HG03095 (cell line): ENCODE data around the gene BRD3.

Experiments
- ATAC-seq: cut with Tn5 transposase; IDR thresholded peaks from one replicate; pipeline ENCODE4 v1.9.1; 2021; ENCODE audit warnings: moderate library complexity; ENCODE audit not compliant: unreplicated experiment

The BRD3 gene

DNA sequence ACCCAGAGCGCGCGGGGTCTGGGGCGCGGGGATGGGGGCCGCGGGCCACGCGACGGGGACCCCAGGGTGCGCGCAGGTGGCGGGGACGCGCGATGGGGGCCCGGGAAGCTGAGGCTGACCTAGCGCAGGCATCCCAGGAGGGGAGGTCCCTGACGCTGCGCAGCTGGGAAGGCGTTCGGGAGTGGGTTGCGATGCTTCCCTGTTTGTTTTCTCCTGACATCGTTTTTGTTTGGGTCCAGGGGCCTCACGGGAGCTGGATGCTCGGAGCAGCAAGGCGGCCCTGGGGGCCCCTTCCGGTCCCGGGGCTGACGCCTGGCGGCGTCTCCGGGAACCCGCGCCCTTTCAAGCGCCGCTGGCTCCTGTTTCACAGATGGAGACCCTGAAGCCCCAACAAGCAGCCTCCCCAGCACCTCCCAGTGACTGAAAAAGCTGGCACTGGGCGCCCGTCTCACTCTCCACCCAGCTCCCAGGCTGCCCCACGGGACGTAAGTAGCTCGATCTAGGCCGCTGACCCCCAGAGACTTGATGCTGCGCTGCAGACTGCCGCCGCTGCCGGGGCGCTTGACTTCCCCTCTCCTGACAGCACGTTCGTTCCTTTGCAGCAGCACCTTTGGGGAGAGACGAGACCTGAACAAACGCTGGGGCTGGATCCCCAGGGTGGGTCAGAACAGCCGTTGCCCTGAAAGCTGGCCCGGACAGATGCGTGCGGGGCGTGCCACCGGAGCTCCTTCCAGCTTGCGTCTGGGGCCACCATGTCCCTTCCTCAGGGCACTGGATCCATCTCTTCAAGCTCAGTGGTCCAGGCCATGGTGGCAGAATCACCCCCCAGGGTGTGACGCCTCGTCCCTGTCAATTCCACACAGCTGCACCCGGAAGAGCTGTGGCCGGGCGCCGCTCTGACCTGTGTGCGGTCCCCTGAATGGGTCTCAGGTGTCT is 42.0 kb downstream of the BRD3 start:
- peak; percentile 37 for ATAC-seq

DNA sequence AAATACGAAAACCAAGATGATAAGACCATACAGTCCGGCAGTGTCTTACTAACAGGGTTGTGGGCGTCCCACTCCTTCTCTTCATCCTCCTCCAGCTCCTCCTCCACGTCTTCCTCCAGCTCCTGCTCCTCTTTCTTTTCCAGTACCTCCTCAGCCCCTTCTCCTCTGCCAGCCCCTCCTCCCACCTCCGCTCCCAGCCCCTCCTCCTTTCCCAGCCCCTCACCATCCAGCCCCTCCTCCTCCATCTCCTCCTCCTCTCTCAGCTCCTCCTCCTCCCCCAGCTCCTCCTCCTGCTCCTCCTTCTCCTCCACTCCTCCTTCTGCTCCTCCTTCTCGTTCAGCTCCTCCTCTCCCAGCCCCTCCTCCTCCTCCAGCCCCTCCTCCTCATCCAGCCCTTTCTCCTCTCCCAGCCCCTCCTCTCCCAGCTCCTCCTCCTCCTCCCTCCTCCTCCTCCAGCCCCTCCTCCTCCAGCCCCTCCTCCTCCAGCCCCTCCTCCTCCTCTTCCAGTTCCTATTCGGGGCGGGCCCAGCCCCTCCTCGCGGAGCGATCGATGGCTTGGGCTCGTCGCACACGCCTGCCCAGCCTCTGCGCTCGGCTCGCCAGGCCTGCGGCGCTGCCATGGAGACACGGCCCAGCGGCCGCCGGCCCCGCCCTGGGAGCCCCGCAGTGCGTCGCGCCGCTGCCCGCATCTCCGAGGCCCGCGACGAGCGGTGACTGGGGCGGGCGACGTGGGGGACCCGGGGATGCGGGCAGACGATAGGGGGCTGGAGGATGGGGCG is 42.8 kb downstream of the BRD3 start, which contains the start of gene BRD3OS:
Gene BRD3OS, plus strand, starts transcription at position 654 of the 778 bp plus-strand sequence. CDS start 1,267 bp downstream, outside the sequence.
- ATAC-seq = peak; percentile 80

DNA sequence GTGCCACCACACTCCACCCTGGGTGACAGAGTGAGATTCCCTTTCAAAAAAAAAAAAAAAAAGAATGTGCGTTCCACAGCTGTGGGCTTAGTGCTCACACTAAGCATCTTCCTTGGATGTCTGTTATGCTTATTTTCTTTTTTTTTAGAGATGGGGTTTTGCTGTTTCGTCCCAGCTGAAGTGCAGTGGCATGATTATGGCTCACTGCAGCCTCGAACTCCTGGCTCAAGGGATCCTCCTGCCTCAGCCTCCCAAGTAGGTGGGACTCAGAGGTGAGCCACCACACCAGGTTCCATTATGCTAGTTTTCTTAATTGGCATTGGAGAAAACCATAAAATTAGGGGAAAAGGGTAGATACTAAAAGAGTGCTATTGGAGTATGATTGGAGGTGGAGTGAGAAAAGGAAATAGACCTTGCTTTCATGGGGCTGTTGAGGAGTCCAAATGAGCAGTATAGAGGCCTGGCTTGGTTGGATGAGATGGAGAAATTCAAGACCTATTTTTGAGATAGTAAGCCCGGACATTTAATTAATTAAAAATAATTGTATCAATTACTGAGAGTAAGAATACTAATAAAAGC is 43.5 kb downstream of the BRD3 start:
- no peak for ATAC-seq

DNA sequence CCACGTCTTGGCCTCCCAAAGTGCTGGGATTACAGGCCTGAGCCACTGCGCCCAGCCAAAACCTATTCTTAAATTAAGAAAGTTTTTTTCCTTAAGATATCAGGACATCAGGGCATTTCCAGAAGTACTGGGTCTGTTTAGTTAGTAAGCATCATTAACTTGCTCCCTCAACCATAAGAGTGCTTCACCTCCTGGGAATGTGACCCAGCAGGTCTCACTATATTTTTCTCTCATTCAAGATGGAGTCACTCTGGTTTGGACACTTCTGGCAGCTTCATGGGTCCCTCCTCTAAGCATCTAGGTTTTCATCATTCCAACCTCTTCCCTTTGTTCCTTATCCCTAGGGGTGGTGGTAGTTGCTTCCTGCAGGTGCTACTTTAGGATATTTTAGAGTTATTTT is 52.9 kb downstream of the BRD3 start:
- no peak for ATAC-seq

DNA sequence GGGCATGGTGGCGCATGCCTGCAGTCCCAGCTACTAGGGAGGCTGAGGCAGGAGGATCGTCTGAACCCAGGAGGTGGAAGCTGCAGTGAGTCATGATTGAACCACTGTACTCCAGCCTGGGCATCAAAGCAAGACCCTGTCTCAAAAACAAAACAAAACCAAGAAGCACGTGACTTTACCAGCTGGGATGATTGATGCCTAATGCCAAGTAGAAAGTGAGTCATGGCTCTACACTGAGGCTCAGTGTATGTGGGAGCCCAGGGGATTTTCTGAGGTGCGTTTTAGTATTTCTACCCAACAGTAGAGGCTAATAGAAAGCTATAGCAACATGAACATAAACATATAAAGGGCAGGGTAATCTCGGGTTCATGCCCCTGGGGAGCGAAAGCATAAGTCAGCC is 56.4 kb downstream of the BRD3 start:
- no peak for ATAC-seq

DNA sequence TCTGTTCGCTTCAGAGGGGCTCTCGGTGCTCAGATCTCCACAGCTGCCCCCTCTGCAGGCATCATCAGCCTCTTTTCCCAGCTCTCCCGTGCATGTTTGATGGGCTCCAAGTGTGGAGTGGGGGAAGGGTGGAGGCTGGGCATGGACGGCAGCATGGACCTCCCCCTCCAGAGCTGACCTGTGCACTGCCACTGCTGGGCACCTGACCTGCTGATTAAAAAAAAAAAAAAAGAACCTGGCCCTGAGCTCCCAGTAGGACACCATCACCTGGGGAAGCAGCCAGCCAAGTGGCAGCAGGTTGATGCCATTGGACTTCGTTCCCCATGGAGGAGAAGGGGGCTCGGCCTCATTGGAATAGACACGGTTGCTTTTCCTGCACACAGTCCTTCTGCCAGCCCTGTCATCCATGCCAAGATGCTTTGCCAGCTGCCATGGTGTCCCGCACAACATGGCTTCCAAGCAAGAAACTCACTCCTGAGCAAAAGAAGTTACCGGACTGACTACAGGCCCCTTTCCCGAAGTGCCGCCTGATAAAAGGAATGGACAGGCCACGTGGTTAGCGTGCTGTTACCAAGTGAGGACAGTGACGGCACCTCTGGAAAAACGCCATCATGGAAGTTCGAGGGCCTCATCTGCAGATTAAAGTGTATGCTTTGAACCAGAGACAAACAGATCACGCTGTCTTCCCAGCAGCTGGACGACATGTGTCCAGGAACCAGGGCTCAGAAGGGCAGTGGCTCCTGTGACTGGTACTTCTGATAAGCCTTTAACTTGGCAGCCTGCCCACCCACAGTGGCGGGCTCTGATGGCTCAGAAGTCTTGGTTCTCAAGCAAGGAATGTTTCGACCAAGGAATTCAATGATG is 57.3 kb downstream of the BRD3 start:
- no peak for ATAC-seq

DNA sequence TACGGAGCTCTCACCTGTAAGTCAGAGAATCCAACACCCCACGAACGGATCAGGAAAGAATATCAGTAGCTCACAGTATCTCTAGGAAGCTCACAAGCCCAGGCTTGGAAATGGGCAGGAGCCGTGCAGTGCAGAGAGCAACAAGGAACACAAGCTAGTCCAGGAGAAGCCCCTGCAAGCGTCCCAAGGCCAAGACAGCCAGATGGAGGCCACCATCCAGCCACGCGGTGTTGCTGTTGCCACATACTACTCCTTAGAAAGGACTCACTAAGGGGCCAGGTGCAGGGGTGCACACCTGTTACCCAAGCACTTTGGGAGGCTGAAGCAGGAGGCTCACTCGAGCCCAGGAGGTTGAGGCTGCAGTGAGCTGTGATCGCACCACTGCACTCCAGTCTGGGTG is 60.3 kb downstream of the BRD3 start:
- no peak for ATAC-seq

DNA sequence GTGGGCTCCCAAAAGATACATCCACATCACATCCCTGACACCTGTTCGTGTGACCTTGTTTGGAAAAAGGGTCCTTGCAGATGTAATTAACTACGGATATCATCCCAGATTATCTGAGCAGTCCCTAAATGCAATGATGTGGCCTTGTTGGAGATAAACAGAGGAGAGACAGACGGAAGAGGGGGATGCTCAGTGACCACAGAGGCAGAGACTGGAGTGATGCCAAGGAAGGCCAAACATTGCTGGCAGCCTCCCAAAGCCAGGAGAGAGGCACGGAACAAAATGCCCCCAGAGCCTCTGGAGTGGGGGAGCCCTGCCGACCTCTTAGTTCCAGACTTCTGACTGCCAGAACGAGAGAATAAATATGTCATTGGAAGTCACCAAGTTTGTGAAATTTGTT is 60.7 kb downstream of the BRD3 start:
- ATAC-seq = no peak

DNA sequence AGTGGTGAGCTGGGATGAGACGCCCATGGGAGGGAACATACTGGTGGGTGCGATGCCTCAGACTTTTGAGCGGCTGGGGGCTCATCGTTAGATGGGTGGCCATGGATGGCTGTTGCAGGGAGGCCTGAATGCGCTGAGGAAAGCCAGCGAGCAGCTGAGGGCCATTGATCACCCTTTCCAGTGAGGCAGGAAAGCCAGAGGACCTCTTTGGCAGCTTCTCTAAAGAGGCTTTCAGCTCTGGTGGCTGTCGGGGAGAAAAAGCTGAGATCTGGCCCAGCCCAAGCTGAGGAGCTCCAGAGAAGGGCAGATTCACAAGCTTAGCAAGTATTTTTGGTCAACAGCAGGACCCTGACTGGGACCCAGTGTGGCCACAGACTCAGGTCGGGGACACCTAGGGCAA is 62.4 kb downstream of the BRD3 start:
- no peak for ATAC-seq

DNA sequence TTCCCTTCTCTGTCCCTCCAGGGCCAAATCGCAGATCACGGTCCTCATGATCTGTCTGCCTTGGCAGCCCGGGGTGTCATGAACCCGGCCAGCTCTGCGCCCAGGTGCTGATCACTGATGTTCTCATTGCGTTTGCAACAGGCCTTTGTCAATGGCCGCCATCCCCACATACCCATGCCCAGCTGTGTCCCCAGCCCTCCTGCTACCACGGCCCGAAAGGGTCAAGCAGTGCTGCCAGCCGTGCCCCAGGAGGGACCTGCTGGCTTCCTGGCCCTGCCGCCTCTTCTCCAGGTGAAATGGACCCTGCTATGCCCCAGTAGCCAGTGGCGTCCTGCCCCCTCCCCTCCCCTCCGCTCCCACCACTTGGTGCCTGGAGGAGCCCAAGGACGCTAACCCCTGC is 62.9 kb downstream of the BRD3 start:
- ATAC-seq = no peak

DNA sequence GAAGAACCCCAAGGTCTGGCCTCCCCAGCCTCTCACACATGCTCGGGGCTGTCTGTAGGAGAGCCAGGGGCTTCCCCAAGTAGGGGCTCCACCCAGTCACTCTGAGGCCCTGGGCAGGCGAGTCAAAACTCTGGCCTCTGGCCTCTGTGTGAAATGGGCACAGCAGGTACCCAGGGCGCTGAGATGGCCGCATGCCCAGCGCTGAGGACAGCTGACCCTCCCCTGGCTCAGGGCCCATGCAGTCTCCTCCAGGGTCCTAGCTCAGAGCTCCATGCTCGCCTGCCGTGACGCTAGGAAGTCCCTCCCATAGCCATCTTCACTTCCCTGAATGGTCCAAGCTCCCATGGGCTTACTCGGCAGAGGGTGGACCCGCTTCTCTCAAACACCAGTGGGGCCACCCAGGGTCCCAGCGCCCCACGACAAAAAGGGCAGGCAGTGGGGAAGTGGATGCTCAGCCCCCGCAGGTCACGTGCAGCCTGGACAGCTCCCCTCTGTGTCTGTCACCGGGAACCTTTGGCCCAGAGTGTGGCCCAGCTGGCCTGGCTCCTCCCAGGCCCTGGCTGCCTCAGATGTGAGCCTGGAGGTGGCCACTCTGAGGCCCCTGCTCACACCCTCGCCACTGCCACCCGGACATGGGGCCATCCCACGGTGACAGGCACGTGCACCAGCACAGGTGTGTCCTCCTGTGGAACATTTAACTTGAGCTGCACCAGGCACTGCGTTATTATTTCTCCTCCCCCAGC is 63.5 kb downstream of the BRD3 start:
- no peak for ATAC-seq

DNA sequence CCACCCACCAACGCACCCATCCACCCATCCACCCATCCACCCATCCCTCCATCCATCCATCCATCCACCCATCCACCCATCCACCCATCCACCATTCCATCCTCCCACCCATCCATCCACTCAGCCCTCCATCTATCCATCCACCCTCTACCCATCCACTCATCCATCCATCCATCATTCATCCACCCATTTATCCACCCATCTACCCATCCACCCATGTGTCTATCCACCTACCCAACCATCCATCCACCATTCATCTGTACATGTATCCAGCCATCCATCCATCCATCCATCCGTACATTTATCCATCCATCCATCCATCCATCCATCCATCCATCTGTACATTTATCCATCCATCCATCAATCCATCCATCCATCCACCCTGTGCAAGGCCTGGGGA is 64.6 kb downstream of the BRD3 start:
- no peak for ATAC-seq

DNA sequence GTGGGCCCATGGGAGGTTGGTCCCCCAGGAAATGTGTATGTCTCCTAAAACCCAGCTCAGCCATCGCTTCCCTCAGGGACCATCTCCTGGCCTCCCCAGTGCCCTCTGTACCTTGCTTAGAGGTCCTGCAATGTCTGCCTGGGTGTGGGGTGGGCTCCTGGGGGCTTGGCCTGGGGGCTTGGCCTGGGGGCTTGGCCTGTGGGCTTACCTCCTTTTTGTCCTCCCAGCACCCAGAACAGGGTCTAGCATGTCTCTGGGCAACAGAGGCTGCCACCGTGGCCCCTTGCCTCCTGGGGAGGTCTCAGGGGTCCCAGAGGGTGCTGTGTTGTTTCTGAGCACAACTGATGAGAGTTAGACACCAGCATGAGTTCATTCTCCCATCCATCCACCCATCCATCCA is 65.0 kb downstream of the BRD3 start:
- no peak for ATAC-seq

DNA sequence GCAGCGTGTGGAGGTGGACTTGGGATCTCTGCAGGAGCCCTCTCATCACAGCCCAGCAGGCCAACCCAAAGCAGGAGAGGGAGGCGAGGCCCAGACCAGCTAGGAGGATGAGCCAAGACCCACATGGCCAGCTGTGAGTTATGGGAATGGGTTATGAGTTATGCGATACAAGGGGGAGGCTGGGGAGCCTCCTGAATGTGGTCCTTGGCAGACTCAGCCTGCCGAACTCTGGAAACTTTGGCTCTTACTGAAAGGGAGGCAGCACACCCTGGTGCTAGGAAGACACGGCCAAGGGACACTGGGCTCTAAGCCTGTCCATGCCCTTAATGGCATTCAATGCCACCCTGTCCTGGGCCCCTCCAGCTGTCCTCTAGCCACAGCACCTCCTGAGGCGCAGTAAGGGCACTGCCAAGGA is 68.0 kb downstream of the BRD3 start:
- ATAC-seq = no peak

DNA sequence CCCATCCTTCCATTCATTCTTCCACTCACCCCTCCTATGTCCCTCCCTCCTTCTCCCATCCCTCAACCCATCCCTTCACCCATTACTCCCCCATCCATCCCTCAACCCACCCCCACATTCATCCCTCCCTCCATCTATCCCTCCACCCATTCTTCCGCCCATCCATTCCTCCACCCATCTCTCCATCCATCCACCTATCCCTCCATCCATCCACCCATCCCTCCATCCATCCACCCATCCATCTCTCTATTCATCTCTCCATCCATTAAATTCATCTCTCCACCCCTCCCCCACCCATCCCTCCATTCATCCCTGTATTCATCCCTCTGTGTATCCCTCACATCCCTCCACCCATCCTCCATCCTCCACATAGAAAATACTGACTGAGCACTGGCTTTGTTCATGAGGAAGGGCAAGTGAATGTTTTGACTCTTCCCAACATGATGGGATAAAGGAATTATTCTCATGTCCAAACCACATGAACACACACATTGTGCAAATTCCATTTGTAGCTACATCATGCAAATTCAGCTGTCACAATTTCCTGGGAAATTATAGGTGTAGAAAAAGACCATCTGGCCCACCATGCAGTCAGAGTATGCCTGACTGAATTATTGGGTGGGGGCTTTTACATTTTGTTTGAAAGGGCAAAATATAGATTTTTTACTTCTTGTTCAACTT is 68.8 kb downstream of the BRD3 start:
- no peak for ATAC-seq

DNA sequence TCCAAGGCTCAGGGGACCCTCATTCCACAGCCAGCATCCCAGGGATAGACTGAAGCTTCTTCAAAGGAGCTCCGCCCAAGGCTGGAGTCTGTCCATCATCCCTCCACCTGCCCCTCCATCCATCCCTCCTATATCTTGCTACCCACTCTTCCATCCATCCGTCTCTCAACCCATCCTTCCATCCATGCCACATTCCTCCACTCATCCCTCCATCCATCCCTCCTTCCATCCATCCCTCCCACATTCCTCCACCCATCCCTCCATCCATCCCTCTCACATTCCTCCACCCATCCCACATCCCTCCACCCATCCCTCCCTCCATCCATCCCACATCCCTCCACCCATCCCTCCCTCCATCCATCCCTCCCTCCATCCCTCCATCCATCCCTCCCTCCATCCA is 70.2 kb downstream of the BRD3 start:
- no peak for ATAC-seq

DNA sequence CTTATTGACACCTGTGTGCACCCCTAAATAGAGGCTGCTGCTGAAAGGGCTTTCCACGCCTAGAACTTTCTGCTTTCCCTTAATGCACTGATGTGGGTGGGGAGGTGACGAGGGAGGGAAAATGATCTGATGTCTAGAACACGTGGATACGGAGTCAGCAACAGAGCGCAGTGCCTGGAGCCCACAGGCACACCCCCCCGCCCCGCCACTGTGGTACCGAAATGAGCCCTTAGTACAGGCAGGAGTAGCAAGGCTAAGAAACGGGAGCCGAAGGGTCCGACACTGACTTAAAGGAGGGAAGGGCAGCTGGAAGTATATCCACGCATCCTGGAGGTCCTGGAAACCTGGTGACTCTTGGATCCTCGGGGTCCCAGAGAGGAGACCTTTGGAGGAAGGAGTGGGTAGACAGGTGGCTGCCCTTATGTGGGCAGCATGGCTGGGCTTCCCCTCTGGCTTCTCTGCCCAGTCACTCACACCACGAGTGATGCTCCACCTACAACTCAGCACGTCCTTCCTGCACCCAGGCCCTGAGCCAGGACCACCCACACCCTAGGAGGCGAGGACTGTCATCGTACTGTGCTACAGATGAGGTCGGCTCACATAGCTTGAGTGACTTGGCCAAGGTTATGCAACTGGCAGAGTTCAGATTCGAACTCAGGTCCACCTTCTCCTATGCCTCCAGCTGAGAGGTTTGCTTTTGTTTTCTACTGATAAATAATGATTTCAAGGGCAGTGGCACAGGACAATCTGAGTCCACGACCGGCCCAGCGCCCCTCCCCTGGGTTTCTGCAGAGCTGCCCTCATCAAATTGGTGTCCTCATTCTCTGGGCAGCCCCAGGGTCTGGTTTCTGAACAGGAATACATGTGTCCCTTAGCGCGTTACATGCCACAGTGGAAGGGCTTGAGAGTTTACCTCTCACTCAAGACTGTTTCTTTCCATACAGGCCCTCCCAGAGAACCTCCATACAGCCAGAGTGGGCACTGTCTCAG is 71.0 kb downstream of the BRD3 start:
- ATAC-seq = no peak
